ENCODE data around the gene STN1.

Gene STN1

GRCh38 chr10:103892181-103892580 lies 25.8 kb downstream of the STN1 start:
- DNase-seq, result no peak

DNA sequence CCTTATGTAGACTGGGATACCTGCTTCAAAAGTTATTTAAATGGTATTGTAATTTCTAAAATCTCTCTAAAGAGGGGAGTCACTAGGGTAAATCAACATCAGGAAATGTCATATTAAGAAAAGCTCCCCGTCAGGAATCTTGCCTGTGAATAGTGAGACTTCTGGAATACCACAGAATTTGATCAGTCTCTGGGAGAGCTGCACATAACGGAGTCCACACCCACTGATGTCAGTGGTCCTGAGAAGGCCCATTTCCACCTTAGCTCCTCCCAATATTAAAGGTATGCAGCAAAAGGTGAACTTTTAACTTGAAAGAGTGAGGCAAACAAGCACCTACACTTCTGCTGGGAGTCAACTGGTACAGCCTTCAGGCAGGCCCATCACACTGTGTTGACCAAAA lies 27.3 kb downstream of the STN1 start:
- no peak for DNase-seq

- no peak for DNase-seq
Observed at GRCh38 chr10:103890194-103890658, 27.8 kb downstream of the STN1 start.

DNA sequence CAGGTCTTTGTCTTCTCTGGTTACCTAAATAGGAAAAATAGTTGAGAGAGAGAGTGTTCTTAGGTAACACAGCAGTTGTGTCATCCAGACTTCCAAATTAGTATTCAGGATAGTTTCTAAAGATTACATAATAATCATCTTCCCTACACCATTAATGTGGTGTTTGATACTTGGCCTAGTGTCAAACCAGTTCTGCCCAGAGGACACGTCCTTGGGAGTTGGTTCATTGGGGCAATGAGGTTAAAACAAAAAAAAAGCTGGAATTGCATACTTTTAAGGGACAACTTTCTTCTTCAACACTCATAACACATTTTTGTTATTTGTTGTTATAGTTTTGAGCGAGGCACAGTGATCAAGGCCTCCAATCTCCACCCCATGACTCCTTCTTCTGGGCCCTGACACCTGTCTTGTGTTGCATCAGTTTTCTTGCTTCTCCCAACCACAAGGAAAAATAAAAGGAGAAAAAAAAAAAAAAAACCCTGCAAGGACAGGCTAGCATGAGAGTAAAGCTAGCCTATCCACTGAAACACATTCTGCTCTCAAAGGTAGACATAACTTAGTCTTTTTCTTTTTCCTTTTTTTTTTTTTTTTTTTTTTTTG lies 28.8 kb downstream of the STN1 start:
- DNase-seq, result no peak

DNA sequence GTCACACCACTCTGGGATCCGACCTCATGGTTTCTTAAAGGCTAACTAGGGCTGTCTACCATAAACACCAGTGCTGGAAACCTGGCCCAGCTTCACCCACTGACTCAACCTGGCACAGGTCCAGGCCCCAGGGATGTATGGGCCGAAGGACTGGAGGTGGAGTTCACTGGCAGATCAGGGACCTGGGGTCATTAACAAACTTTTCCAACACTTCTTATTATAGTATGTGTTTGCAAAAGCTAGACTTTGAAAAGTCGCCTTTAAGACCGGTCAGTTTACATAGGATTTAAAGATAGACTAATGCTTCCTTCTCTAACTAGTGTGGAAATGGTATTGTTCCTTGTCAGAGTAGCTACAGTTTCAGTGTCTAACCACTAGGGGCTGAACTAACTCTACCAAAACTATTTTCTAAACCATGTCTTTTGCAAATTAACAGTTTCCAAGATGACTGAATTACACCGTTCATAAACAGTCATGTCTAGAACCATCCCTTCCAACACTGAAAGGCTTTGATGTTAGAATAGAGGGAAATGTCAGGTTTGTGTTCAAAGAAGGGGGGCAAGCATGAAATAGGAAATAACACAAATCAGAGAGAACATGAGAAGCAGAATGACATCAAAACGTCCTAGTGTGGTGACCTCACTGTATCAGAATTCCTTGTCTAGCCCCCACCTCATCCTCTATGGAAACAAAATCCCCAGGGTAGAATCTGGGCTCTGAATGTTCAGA lies 29.7 kb downstream of the STN1 start:
- DNase-seq, result peak in 1 of 2 experiments; percentile 49

DNA sequence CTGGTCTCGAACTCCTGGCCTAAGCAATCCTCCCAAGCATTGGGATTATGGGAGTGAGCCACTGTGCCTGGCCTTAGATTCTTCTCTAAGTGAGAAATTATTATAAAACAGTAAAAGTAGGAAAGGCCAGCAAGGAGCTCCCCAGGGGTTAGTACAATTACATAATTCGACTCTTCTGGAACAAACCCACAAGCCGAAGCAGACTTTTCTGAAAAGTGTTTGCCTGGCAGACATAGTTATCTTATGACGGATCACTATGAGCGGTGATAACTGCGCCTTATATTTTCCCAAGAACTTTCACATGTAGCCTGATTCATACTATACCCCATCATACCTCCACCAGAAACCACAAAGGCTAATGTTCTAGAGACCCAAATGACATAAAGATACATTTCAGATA lies 32.4 kb downstream of the STN1 start:
- DNase-seq, result no peak

DNA sequence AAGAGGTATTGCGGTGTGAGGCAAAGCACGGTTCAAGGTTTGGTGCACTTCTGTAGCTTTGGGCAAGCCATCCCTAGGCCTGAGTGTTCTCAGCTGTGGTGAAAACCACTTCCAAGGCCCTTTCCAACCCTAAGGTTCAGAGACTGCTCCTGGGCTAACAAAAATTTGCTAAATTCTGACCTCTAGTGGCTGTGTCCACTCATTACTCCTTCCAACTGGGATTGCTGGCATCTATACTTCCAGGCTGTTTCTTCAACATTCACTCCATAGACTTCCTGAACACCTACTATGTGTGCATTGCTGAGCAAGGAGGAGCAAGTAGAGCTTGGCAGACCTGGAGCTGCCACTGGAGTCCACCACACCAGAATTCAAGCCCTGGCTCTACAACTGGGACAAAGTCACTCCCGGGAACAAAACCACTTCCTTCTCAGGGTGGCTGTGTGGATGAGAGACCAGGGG lies 33.3 kb downstream of the STN1 start:
- peak; percentile 5 to 50 for DNase-seq

DNA sequence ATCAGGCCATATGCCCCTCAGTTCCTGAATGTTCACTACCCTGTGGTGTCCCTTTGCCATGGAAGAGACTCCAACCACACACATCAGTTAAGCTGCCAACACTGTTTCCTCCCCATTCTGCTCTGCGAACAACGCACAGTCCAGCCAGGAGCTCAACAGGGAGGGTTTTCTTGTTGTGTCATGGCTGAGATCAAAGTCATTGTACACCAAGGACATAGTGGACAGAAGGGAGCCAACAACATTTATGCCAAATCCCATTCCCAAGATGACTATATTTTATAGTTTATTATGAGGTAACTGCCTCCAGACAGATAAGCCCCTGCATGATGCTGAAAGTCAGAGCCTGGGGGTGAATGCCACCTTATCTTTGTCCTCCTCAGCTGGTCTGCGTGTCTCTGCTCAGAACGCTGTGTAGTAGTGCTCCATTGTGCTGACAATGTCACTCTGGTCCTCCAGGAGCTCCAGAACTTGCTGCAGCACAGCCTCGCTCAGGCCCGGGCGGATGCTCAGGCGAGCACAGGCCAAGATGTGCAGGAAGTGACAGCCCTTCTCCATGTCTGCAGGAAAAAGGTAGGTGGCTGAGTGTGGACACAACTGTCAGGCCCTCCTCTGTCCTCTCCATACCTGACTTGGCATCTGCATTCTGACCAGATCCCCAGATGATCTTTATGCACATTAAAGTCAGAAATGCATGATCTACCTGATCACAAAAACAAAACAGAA lies 35.5 kb downstream of the STN1 start:
- no peak for DNase-seq

GRCh38 chr10:103881416-103882284 lies 36.3 kb downstream of the STN1 start:
- DNase-seq, result no peak

- no peak for DNase-seq
Observed at GRCh38 chr10:103879831-103880230, 38.2 kb downstream of the STN1 start.

- no peak for DNase-seq
Observed at GRCh38 chr10:103879409-103879808, 38.6 kb downstream of the STN1 start.

- no peak for DNase-seq
Observed at GRCh38 chr10:103877861-103878260, 40.1 kb downstream of the STN1 start.

DNA sequence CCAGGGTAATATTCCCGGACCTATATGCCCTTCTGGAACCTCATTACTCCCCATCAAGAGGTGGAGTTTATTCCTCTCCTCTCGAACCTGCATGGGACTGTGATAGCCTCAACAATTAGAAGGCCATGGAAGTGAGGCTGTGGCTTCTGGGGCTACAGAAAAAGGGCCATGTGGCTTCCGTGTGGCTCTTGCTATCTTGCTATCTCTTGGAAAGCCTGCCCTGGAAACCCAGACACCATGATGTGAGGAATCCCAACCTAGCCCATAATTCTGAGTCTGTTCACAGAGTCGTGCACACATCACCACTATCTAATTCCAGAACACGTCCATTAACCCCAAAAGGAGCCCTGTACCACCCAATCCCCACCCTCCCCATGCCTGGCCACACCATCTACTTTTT lies 41.8 kb downstream of the STN1 start:
- DNase-seq, result no peak

- no peak for DNase-seq
Observed at GRCh38 chr10:103874730-103875129, 43.3 kb downstream of the STN1 start.

- DNase-seq, result no peak
Observed at GRCh38 chr10:103872137-103872931, 45.6 kb downstream of the STN1 start.

DNA sequence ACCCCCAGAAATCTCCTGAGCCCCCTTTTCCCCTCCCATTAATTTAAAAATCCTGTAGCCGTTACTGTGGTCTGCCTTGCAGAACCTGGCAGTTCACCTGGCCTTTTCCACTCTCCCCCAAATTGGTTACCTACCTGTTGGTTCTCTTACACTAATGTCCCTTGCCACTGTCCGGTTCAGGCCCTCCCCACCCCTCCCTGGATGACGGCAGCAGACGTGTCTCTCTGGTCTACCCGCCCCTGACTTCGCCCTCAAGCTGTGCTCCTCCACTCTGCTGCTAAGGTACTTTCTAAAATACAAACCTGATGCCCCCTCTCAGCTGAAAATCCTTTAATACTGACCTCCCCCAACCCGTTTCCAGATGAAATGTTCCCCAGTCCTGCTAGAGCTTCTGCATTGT lies 47.0 kb downstream of the STN1 start:
- DNase-seq, result no peak

DNA sequence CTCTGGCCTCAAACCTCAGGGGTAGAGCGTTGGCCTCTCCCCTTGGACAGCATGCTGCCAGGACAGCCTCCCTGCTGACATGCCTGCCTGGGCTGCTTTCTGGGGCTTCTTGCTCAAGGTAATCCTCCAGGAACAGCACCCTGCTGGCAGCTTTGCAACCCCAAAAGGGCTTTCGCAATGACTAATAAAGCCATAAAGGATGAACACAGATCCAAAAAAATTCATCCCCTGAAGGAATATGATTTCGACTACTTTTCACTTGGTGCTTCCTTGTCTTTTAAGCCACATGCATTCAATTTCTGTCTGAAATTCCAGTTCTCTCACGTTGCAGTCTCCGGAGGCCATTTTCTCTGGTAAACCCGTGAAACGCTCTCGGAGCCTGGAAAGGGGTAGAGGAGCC lies 47.5 kb downstream of the STN1 start:
- no peak for DNase-seq

GRCh38 chr10:103869336-103869735 lies 48.6 kb downstream of the STN1 start:
- no peak for DNase-seq

- DNase-seq, result no peak
Observed at GRCh38 chr10:103868200-103868599, 49.8 kb downstream of the STN1 start.

GRCh38 chr10:103861505-103861904 lies 56.5 kb downstream of the STN1 start:
- DNase-seq, result no peak

DNA sequence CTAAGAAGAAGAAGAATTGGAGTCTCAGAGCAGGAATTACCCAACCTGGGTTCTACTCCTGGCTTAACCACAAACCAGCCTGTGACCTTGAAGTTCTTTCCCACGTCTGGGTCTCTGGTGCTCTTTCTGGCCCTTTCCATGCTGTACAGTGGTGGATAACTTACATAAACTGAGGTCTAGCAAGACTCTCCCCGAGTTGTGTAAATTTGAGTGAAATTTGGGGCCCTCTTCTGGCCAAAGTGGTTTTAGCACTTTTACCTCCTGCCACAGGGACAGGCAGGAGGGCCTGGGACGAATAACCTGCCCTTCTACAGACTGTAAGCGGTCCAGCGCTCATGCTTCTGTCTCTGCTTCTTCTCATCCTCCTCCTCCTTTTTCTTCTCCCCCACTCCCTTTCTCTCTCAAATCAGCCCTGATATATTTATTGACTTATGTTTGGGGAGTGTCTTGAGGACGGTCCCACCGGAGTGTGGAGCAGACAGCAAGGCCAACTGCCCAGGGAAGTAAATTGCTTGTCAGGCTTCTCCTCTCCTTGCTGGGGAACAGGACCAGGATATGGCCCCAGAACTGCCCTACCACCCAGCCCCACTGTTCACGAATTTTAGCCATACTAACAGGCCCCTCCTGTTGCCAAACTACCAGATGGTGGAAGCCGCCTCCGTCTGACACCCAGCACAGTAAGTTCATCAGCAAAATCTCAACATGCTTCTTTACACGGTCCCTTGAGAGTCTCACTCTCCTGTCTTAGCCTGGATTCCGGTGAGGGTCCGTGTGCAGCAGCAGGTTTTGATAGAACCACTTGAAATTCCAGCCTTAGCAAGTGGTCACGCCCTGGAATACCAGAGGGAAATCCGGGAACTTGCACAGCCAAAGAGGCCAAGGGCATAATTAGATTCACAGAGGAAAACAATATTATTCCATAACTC lies 58.6 kb downstream of the STN1 start:
- peak; percentile 60 to 74 for DNase-seq

Measured in NCI-H526 (cell line).